A673 (cell line): ENCODE results near the gene TERC. TPM values are rescaled to one million over a fixed set of nuclear protein-coding genes. Genes with fewer than 3 reads are reported as not detected.
A peak's percentile ranks its signal among the peaks of the same experiment; 100 is the strongest.

Experiments
- Bru-seq: library from RNA; stranded (reverse); fragments of 400-500 nt; gene quantifications from one replicate; lab custom pipeline; 2021; lab: Mats Ljungman, UMichigan
- BruChase-seq, 2 experiments: library from RNA; stranded (reverse); fragments of 400-500 nt; gene quantifications; one replicate each; lab custom pipeline; 2021; lab: Mats Ljungman, UMichigan
- BruUV-seq: library from RNA; stranded (reverse); fragments of 400-500 nt; replicated peaks from 2 replicates; lab custom pipeline; 2021; lab: Mats Ljungman, UMichigan
- CTCF ChIA-PET: fragments of 300-600 bp; sonication (Branson Sonifier 250); formaldehyde crosslinking; loops from one replicate; lab custom pipeline; 2022; ENCODE audit warnings: antibody characterized with exemption; lab: Charles Lee
- POLR2A ChIA-PET: fragments of 300-600 bp; sonication (Branson Sonifier 250); formaldehyde crosslinking; loops from one replicate; lab custom pipeline; 2022; ENCODE audit warnings: antibody characterized with exemption; ENCODE audit not compliant: low non-redundant PET; lab: Charles Lee
- DNase-seq: peaks from one replicate; pipeline ENCODE4 v3.0.0-alpha.2; 2015; ENCODE audit warnings: low spot score
- H3K27ac ChIP-seq: fragments of 200-600 bp; sonication (generic); 2 replicates; pipeline ENCODE4 v1.5.1; 2016; ENCODE audit warnings: mixed run types, low read depth, mild to moderate bottlenecking, mixed read lengths, antibody characterized with exemption, low read length; ENCODE audit not compliant: poor library complexity, severe bottlenecking
- H3K27me3 ChIP-seq: fragments of 200-600 bp; sonication (generic); replicated peaks from 2 replicates; pipeline ENCODE4 v1.6.1; 2017; ENCODE audit warnings: mixed run types, low read depth, mild to moderate bottlenecking, mixed read lengths, antibody characterized with exemption, low read length; ENCODE audit not compliant: insufficient read depth, poor library complexity
- H3K36me3 ChIP-seq: fragments of 200-600 bp; sonication (generic); 2 replicates; pipeline ENCODE4 v1.6.1; 2016; ENCODE audit warnings: mixed run types, mild to moderate bottlenecking, mixed read lengths, antibody characterized with exemption, low read length; ENCODE audit not compliant: insufficient read depth, poor library complexity, severe bottlenecking
- H3K4me1 ChIP-seq: fragments of 200-600 bp; sonication (generic); 2 replicates; pipeline ENCODE4 v1.6.1; 2017; ENCODE audit warnings: mixed run types, mild to moderate bottlenecking, mixed read lengths, antibody characterized with exemption, low read length; ENCODE audit not compliant: insufficient read depth, poor library complexity, severe bottlenecking
- H3K4me3 ChIP-seq: fragments of 200-600 bp; sonication (generic); 2 replicates; pipeline ENCODE4 v1.5.1; 2016; ENCODE audit warnings: low read depth, mixed run types, mild to moderate bottlenecking, mixed read lengths, low read length; ENCODE audit not compliant: poor library complexity, severe bottlenecking
- H3K9me3 ChIP-seq: fragments of 200-600 bp; sonication (generic); 2 replicates; pipeline ENCODE4 v1.6.1; 2016; ENCODE audit warnings: mixed run types, low read depth, mild to moderate bottlenecking, mixed read lengths, antibody characterized with exemption, low read length; ENCODE audit not compliant: poor library complexity, severe bottlenecking
- EZH2 ChIP-seq: fragments of 200-600 bp; sonication (generic); IDR thresholded peaks from 2 replicates; pipeline ENCODE4 v1.6.1; 2017; ENCODE audit warnings: borderline replicate concordance, low read depth, mild to moderate bottlenecking, mixed read lengths, antibody characterized with exemption, low read length; ENCODE audit not compliant: poor library complexity, severe bottlenecking
- intact Hi-C: fragments of 100-400 bp; cut with micrococcal nuclease; formaldehyde crosslinking; loops from one replicate; pipeline ENCODE4 v1.10.0; 2022; ENCODE audit not compliant: unreplicated experiment
- long read RNA-seq: library from polyadenylated mRNA; stranded (forward); transcript quantifications from one replicate; pipeline ENCODE4 v2.0.0, GENCODE V29; 2022
- total RNA-seq: library from RNA; stranded (reverse); gene quantifications from 2 replicates; pipeline ENCODE4 v1.2.3, GENCODE V29; 2021
- TF ChIP-seq, protein P1 (sequence below): fragments of 300-800, 200-600 bp; sonication (generic); conservative IDR thresholded peaks from 2 replicates; pipeline ENCODE4 v1.5.1; 2017; ENCODE audit warnings: low read depth, mild to moderate bottlenecking, antibody characterized with exemption, low read length, moderate library complexity, mixed read lengths

The TERC gene
- total RNA-seq (5.8 and 16.7 TPM in 2 replicates), Bru-seq, nascent RNA (percentile 64 among the genes with signal in this experiment), BruChase-seq, experiment 1, labeled RNA remaining after a 2-hour chase (percentile 45 among the genes with signal in this experiment), BruChase-seq, experiment 2, labeled RNA remaining after a 6-hour chase (percentile 60 among the genes with signal in this experiment)
- long read RNA-seq = 0 reads

GRCh38 chr3:169764882-169765612, at the start of gene TERC:
Gene TERC (minus strand): TSS chr3:169765060.
- H3K4me1 ChIP-seq = no peaks in the 10 kb centered on the region
- CTCF ChIA-PET = no interaction called here
- DNase-seq = peak; percentile 92
- H3K36me3 ChIP-seq = no peaks in the 10 kb centered on the region
- POLR2A ChIA-PET = no interaction called here
- H3K4me3 ChIP-seq = peak within 1 kb of the TSS; percentile 73
- intact Hi-C loops = loop anchor here (10.0 kb wide), 4 partner anchors 200 to 1040 kb away; partner anchors contain the start of gene SEC62
- H3K27ac ChIP-seq = peak within 1 kb of the TSS; percentile 90
- TSS peak; percentile 86 for BruUV-seq
- H3K27me3 ChIP-seq = no peaks in the 10 kb centered on the region
- TF ChIP-seq, protein P1, sequence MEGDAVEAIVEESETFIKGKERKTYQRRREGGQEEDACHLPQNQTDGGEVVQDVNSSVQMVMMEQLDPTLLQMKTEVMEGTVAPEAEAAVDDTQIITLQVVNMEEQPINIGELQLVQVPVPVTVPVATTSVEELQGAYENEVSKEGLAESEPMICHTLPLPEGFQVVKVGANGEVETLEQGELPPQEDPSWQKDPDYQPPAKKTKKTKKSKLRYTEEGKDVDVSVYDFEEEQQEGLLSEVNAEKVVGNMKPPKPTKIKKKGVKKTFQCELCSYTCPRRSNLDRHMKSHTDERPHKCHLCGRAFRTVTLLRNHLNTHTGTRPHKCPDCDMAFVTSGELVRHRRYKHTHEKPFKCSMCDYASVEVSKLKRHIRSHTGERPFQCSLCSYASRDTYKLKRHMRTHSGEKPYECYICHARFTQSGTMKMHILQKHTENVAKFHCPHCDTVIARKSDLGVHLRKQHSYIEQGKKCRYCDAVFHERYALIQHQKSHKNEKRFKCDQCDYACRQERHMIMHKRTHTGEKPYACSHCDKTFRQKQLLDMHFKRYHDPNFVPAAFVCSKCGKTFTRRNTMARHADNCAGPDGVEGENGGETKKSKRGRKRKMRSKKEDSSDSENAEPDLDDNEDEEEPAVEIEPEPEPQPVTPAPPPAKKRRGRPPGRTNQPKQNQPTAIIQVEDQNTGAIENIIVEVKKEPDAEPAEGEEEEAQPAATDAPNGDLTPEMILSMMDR = no peak
- no peak for TF ChIP-seq EZH2
- no peaks in the 10 kb centered on the region for H3K9me3 ChIP-seq

GRCh38 chr3:169813757-169814517, 49.1 kb upstream of the TERC start:
- peak; percentile 64 for DNase-seq
- intact Hi-C loops = no loop called here
- BruUV-seq = no TSS peak
- ChIA-PET POLR2A (no interaction called here), CTCF (no interaction called here)
- H3K4me1 ChIP-seq = peaks cover 5% of the 10 kb centered on the region
- TF ChIP-seq EZH2 = no peak
- TF ChIP-seq, protein P1 = peak; percentile 53
- H3K4me3 ChIP-seq = peak overlapping the region; percentile 72
- H3K27me3 ChIP-seq = no peaks in the 10 kb centered on the region
- H3K27ac ChIP-seq = no peak overlapping the region
- H3K36me3 ChIP-seq = no peaks in the 10 kb centered on the region
- no peaks in the 10 kb centered on the region for H3K9me3 ChIP-seq

DNA sequence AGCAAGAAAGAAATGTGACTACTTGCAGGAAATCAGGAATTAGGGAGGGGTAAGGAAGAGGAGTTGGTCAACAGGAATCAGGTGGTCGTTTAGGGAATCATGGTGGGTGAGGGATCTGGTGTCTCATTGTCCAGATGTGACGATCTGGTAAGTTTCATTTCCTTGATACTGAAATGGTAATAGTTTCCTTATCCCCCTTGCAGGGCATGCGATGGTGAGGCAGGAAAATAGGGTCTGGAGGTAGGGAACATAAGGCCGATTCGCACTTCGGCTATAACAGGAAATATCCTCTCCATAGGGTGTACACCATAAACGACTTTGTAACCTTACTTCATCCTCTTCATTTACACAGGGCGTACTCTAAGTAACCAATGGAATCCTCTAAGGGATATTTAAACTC, 48.4 kb upstream of the TERC start:
- ChIA-PET CTCF (no interaction called here), POLR2A (no interaction called here)
- Histone ChIP-seq H3K27me3 (no peaks in the 10 kb centered on the region), H3K4me3 (peak overlapping the region; percentile 72), H3K9me3 (no peaks in the 10 kb centered on the region), H3K4me1 (peaks cover 5% of the 10 kb centered on the region), H3K36me3 (no peaks in the 10 kb centered on the region), H3K27ac (peak overlapping the region; percentile 85)
- no TSS peak for BruUV-seq
- peak; percentile 22 for DNase-seq
- intact Hi-C loops = no loop called here
- TF ChIP-seq, protein P1 = no peak
- no peak for TF ChIP-seq EZH2
